Activated CD4-positive, alpha-beta memory T cell treated with anti-CD3 and anti-CD28 coated beads, Interleukin-2, amount 10 ng/mL, durations not matched to agents 7 days and 5 days (primary cell): ENCODE data around the gene PIM1. TPM values are rescaled to one million over a fixed set of nuclear protein-coding genes. Genes with fewer than 3 reads are reported as not detected.

ENCODE experiments used
- CTCF ChIA-PET: fragments of 350-600 bp; sonication (Branson Sonifier 250); formaldehyde crosslinking; loops from one replicate; lab custom pipeline; 2021; ENCODE audit warnings: antibody characterized with exemption, inconsistent platforms; lab: Charles Lee
- POLR2A ChIA-PET: fragments of 350-600 bp; sonication (Branson Sonifier 250); formaldehyde crosslinking; loops from one replicate; lab custom pipeline; 2021; ENCODE audit warnings: antibody characterized with exemption; lab: Charles Lee
- DNase-seq: peaks from one replicate; pipeline ENCODE4 v3.0.0-alpha.2; 2020
- H3K27ac Mint-ChIP-seq: one replicate; pipeline ENCODE4 v1.8.0; 2021; ENCODE audit warnings: mild to moderate bottlenecking, mixed read lengths
- H3K27me3 Mint-ChIP-seq: one replicate; pipeline ENCODE4 v1.8.0; 2021; ENCODE audit warnings: mixed read lengths
- H3K36me3 Mint-ChIP-seq: one replicate; pipeline ENCODE4 v1.8.0; 2021; ENCODE audit warnings: low read depth, mixed read lengths
- H3K4me1 Mint-ChIP-seq: one replicate; pipeline ENCODE4 v1.8.0; 2021; ENCODE audit warnings: mixed read lengths
- H3K4me3 Mint-ChIP-seq: one replicate; pipeline ENCODE4 v1.8.0; 2021; ENCODE audit warnings: mild to moderate bottlenecking, mixed read lengths
- H3K9me3 Mint-ChIP-seq: one replicate; pipeline ENCODE4 v1.8.0; 2021; ENCODE audit warnings: mixed read lengths
- total RNA-seq, 2 experiments: library from RNA; stranded (reverse); gene quantifications; one replicate each; pipeline ENCODE4 v1.2.3, GENCODE V29; 2021

PIM1 gene
- total RNA-seq, 2 experiments from 2014 or later, result 497 to 505 TPM

DNA sequence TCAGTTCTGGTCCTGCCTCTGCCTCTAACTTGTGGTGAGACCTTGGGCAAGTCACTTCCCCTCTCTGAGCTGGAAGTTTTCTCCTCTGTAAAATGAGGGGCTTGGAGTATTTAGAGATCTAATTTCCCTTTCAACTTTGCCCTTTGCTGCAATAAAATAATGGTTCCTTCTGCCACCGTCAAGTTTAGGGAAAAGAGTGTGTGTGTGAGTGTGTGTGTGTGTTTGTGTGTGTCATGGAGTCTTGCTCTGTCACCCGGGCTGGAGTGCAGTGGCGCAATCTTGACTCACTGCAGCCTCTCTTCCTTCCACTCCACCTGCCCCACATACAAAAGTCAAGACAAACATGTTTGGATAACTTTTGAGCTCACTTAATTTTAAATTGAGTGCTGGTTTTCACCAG is 39.2 kb upstream of the PIM1 start:
- no peak overlapping the region for H3K27ac Mint-ChIP-seq
- DNase-seq, result no peak
- no peaks in the 10 kb centered on the region for H3K9me3 Mint-ChIP-seq
- H3K4me1 Mint-ChIP-seq, result peaks cover 40% of the 10 kb centered on the region
- H3K27me3 Mint-ChIP-seq, result no peaks in the 10 kb centered on the region
- no peak overlapping the region for H3K4me3 Mint-ChIP-seq
- ChIA-PET CTCF (interaction anchor here (1.2 to 1.4 kb wide), 3 partner anchors 11 to 101 kb away, joined by 3 to 7 read pairs (median 3); no protein-coding TSS in a partner anchor), POLR2A (interaction anchor here (0.8 to 1.7 kb wide), 5 partner anchors 8 to 43 kb away, joined by 3 to 7 read pairs (median 3); no protein-coding TSS in a partner anchor)
- H3K36me3 Mint-ChIP-seq, result no peaks in the 10 kb centered on the region

DNA sequence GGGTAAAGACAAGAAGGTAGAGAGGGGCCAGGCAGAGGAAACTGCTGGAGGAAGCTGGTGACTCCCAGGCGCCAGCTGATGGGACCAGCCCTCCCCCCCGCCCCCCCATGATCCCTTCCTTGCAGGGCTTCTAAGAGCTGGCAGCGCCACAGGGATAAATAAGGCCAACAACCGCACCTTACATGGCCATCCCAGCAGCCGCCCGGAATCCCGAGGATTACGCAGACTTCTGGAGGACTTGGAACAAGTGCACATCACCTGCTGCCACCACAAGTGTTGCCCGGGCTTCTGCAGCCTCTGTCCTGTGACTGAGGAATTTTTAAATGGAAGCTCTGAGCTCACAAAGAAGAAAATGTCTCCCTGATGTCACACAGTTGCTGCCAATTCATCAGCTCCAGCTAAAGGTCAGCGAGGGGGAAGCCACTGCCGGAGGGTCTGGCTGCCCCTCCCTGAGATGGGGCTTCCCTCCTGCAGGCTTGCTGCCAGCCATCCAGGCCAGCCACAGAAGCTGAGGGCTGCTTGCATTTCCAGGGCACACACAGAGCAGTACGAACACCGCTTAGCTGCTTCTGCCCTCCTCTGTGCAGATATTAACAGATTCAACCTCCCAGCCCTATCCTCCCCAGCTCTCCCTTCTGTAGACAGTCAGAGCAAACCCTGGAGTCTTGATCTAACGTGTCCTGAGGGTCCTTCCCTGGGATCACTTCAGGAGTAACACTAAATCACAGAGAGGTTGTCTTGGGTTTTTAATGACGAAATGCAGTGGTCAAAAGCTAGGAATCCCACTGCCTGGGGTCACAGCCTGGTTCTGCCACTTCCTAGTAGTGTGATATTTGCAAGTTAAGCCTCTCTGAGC is 38.6 kb upstream of the PIM1 start:
- H3K9me3 Mint-ChIP-seq, result no peaks in the 10 kb centered on the region
- no peaks in the 10 kb centered on the region for H3K27me3 Mint-ChIP-seq
- H3K4me1 Mint-ChIP-seq, result peaks cover 44% of the 10 kb centered on the region
- no peak overlapping the region for H3K4me3 Mint-ChIP-seq
- DNase-seq, result no peak
- ChIA-PET POLR2A (interaction anchor here (0.6 to 1.7 kb wide), 6 partner anchors 8 to 61 kb away, joined by 3 to 7 read pairs (median 4); no protein-coding TSS in a partner anchor), CTCF (interaction anchor here (1.2 kb wide), 1 partner anchor 11 kb away, joined by 3 read pairs; no protein-coding TSS in a partner anchor)
- H3K27ac Mint-ChIP-seq, result no peak overlapping the region
- no peaks in the 10 kb centered on the region for H3K36me3 Mint-ChIP-seq

DNA sequence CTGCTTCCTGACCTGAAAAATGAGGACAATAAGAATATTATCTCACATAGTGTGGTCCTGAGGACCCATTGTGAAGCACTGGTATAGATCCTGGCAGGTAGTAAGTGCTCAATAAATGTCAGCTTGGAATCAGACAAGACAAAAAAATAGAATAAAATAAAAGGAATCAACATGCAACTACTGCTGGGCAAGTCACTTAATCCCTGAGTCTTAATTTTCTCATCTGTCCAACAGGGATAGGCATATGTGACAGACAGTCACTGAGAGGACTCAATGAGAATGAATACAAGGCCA is 38.0 kb upstream of the PIM1 start:
- Mint-ChIP-seq H3K36me3 (no peaks in the 10 kb centered on the region), H3K27ac (no peak overlapping the region), H3K4me1 (peaks cover 50% of the 10 kb centered on the region), H3K9me3 (no peaks in the 10 kb centered on the region), H3K27me3 (no peaks in the 10 kb centered on the region), H3K4me3 (no peak overlapping the region)
- ChIA-PET POLR2A (interaction anchor here (0.6 to 1.7 kb wide), 4 partner anchors 10 to 61 kb away, joined by 3 to 7 read pairs (median 4); no protein-coding TSS in a partner anchor), CTCF (no interaction called here)
- no peak for DNase-seq

DNA sequence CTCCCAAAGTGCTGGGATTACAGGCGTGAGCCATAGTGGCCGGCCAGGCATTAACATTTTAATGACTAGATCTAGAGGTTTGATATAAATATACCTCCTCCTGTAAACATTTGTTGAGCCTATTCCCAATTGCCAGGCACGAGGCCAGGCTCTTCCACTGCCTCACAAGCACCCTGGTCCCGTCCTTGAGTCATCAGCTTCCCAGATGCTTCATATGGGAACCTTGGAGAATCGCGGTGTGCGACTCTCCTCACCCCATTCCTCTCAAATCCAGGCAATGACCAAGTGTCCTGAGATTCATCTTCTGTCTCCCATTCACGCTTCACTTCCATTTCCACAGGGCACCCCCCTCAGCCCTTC is 35.9 kb upstream of the PIM1 start:
- Mint-ChIP-seq H3K4me3 (no peak overlapping the region), H3K27ac (peak overlapping the region; percentile 89), H3K27me3 (no peaks in the 10 kb centered on the region), H3K4me1 (peaks cover 66% of the 10 kb centered on the region), H3K36me3 (no peaks in the 10 kb centered on the region), H3K9me3 (no peaks in the 10 kb centered on the region)
- POLR2A ChIA-PET, result interaction anchor here (1.0 to 6.6 kb wide), 11 partner anchors 23 to 114 kb away, joined by 3 to 90 read pairs (median 3); partner anchors contain the start of gene PIM1
- CTCF ChIA-PET, result interaction anchor here (0.8 to 5.8 kb wide), 3 partner anchors 24 to 83 kb away, joined by 3 to 17 read pairs (median 4); no protein-coding TSS in a partner anchor
- DNase-seq, result no peak

DNA sequence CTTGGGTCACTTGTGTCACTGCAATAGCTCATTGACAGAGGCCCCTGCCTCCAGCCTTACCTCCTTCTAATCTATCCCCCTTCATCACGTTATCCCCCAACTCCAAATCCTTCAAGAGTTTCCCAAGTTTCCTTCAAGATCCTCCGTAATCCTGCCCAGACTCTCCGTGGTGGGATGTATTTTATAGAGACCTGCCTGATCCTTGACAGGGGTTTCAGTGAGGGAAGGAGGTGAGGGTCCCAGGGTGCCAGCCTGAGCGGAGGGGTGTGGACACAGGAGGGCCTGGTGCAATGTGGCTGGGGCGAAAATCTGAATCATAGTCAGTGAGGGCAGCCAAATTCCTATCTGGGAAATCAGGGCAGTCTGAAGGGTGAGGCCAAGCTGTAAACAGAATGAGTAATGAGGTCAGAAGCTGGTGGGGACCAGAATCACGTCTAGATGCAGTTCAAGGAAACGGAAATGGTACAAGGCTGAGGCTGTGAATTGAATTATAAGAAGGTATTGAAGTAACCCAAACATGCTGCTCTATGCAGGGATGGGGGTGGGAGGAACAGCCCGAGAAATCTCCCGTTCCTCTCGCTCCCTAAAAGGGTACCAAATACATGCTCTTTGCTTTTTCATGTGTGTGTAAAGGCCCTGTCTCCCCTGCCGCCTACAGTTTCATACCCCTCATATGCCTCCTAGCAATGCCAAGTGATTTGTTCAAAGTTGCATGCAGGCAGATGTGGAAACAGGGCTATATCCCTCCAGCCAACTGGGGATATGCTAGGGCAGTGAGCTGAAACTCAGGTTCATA is 35.4 kb upstream of the PIM1 start:
- Mint-ChIP-seq H3K27me3 (no peaks in the 10 kb centered on the region), H3K36me3 (no peaks in the 10 kb centered on the region), H3K27ac (peak overlapping the region; percentile 89), H3K4me3 (peak overlapping the region; percentile 46), H3K9me3 (no peaks in the 10 kb centered on the region), H3K4me1 (peaks cover 66% of the 10 kb centered on the region)
- ChIA-PET CTCF (interaction anchor here (0.8 to 5.8 kb wide), 5 partner anchors 25 to 113 kb away, joined by 3 to 17 read pairs (median 4); no protein-coding TSS in a partner anchor), POLR2A (interaction anchor here (1.0 to 6.6 kb wide), 11 partner anchors 24 to 115 kb away, joined by 3 to 90 read pairs (median 3); partner anchors contain the start of gene PIM1)
- DNase-seq, result peak; percentile 52

DNA sequence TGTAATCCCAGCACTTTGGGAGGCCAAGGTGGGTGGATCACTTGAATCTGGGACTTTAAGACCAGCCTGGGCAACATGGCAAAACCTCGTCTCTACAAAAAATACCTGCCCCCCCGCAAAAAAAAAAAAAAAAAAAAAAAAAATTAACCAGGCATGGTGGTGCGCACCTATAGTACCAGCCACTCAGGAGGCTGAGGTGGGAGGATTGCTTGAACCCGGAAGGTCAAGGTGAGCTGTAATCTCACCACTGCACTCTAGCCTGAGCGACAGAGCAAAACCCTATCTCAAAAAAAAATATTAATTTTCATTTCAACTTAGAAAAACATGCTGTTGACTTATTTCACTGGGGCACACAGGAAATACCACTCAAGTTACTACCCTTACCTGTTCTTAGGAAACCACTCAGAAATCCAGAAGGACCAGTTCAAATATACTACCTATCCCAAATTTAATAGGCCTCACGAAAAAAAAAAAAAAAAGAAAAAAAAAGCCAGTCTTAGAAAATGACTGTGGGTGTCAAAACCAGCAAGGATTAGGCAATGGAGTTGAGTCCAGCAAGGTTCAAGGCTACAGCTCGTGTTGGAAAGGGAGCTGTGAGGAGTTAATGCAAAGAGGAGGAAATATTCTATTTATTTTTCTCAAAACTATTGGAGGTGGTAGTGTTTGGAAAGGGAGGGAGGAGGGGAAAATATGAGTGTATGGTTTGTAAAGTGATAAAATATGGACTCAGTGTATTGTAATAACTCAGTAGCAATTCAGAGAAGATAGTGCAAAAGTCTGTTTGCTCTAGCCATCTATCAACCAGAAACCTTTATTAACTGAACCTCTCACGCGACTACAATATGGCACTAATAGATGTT is 33.9 kb upstream of the PIM1 start:
- ChIA-PET POLR2A (interaction anchor here (0.6 to 6.6 kb wide), 8 partner anchors 25 to 118 kb away, joined by 3 to 90 read pairs (median 6); partner anchors contain the start of gene PIM1), CTCF (interaction anchor here (0.6 to 5.8 kb wide), 8 partner anchors 28 to 224 kb away, joined by 3 to 17 read pairs (median 4); no protein-coding TSS in a partner anchor)
- no peak overlapping the region for H3K4me3 Mint-ChIP-seq
- peaks cover 57% of the 10 kb centered on the region for H3K4me1 Mint-ChIP-seq
- no peaks in the 10 kb centered on the region for H3K36me3 Mint-ChIP-seq
- H3K27ac Mint-ChIP-seq, result peak overlapping the region; percentile 30
- no peaks in the 10 kb centered on the region for H3K9me3 Mint-ChIP-seq
- no peaks in the 10 kb centered on the region for H3K27me3 Mint-ChIP-seq
- no peak for DNase-seq

DNA sequence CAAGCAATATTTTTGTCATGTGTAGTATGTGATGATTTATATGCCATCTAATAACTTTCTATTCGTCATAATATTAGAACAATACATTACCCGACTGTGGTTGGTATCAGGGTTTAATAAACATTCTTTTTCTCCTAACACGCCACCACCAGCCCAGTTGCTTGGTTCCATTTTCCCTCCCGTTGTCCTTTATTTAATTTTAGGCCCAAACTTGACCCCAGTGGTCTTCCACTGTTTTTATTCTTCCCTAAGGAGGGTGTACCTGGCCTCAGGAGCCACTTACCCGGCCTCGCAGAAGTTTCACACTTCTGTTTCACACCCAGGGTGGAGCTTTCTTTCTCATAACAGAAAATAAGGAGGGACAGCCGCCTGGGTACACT is 33.1 kb upstream of the PIM1 start:
- POLR2A ChIA-PET, result interaction anchor here (0.6 to 6.6 kb wide), 7 partner anchors 22 to 118 kb away, joined by 3 to 90 read pairs (median 5); partner anchors contain the start of gene PIM1
- peak overlapping the region; percentile 72 for H3K27ac Mint-ChIP-seq

DNA sequence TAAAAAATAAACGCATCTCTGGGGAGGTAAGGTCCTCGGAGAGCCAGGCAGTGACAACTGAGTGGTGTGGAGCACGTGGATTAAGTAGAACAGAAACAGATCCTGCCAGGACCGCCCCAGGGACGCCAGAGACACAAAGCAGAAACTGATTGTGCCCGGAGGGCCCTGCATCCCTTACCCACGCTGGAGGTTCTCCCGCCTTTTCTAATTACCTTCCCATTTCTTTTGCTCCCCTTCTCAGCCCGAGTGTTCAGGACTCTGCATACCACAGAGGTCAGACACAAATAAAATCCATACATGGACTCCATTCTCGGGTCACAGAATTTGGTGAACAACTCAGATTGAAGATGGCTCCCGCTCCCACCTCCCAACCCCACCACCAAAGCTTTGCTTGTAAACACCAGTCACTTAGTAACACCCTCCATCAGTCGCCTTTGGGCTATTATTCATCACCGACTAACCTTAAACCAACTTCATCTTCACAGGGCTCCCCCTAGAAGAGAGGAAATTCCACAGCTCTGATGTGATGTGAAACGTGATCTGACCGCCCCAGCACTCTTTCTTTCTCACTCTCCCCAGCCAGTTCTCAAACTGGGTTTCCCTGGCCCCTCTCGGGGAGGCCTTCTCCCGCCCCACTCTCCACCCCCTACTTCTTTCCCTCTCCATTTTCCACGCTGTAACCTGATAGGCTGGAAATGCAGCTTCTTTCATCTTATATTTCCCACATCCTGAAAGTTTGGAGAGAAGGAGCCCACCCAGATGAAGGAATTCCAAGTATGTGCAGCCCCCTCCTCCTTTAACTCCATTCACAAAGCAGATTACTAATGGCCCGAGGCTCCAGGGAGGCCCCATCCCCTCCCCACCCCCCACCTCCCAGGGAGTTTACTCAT is 32.5 kb upstream of the PIM1 start:
- Mint-ChIP-seq H3K36me3 (no peaks in the 10 kb centered on the region), H3K4me3 (peak overlapping the region; percentile 51), H3K27ac (peak overlapping the region; percentile 72), H3K4me1 (peaks cover 61% of the 10 kb centered on the region), H3K27me3 (no peaks in the 10 kb centered on the region), H3K9me3 (no peaks in the 10 kb centered on the region)
- peak; percentile 37 for DNase-seq
- ChIA-PET POLR2A (interaction anchor here (1.0 to 6.6 kb wide), 5 partner anchors 23 to 86 kb away, joined by 3 to 90 read pairs (median 5); partner anchors contain the start of gene PIM1), CTCF (interaction anchor here (0.6 to 5.8 kb wide), 4 partner anchors 34 to 119 kb away, joined by 3 to 17 read pairs (median 4); no protein-coding TSS in a partner anchor)

More for the DNA sequence above, 33.1 kb upstream of the PIM1 start:
- H3K9me3 Mint-ChIP-seq, result no peaks in the 10 kb centered on the region
- no peaks in the 10 kb centered on the region for H3K36me3 Mint-ChIP-seq
- H3K4me1 Mint-ChIP-seq, result peaks cover 59% of the 10 kb centered on the region
- CTCF ChIA-PET, result interaction anchor here (0.6 to 5.8 kb wide), 5 partner anchors 27 to 119 kb away, joined by 3 to 17 read pairs (median 4); no protein-coding TSS in a partner anchor
- peak overlapping the region; percentile 51 for H3K4me3 Mint-ChIP-seq
- H3K27me3 Mint-ChIP-seq, result no peaks in the 10 kb centered on the region
- no peak for DNase-seq

DNA sequence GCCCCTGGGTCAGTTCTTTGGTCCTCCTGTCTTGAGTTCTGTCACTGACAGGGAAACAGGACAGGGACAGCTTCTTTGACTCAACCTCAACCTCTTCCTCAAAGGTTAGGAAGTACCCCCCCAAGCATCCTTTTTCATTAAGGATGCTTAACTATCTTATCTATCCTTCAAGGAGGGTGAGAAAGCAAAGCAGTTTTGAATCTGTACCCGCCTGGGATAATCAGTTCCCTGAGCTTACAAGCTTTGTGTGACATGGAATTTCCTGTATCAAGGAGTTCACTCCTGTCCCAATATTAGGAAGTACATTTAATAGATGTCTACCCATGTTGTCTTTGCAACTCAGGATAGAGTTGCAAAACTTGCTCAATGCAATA is 31.1 kb upstream of the PIM1 start:
- Mint-ChIP-seq H3K9me3 (no peaks in the 10 kb centered on the region), H3K27me3 (no peaks in the 10 kb centered on the region), H3K36me3 (no peaks in the 10 kb centered on the region), H3K4me1 (peaks cover 64% of the 10 kb centered on the region), H3K27ac (no peak overlapping the region), H3K4me3 (no peak overlapping the region)
- DNase-seq, result no peak
- ChIA-PET POLR2A (interaction anchor here (0.9 to 6.6 kb wide), 2 partner anchors 8 to 32 kb away, joined by 3 to 90 read pairs; partner anchors contain the start of gene PIM1), CTCF (interaction anchor here (5.8 kb wide), 1 partner anchor 88 kb away, joined by 17 read pairs; no protein-coding TSS in a partner anchor)

DNA sequence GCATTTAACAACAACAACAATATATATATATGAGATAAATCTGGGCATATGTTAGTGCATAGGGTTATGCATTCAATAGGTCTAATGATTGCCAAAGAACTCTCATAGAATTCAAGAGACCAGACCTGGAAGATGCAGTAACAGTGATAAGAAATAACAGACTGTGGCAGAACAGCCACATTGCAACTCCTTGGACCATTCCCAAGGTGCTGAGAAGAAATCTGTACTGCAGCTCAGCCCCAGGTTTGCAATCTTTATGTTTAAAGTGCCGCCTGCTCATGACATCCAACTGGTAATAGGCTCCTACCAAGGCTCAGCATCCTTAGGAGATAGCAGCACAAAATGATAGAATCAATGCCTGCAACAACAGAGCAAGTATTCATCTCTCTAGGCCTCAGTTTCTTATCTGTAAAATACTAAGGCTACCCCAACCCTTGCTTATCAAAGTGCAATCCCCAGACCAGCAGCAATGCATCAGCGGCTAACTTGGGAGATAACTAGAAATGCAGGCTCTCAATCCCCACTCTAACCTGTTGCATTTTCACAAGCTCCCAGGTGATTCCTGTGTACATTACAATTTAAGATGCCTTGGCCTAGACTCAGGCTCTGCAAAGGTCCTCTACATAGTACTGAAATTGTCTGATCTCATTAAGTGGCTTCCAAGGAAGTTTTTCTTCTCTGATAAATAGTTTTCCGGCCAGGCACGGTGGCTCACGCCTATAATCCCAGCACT is 30.6 kb upstream of the PIM1 start:
- H3K27me3 Mint-ChIP-seq, result no peaks in the 10 kb centered on the region
- H3K9me3 Mint-ChIP-seq, result no peaks in the 10 kb centered on the region
- no peak overlapping the region for H3K4me3 Mint-ChIP-seq
- no peaks in the 10 kb centered on the region for H3K36me3 Mint-ChIP-seq
- ChIA-PET CTCF (interaction anchor here (0.7 kb wide), 1 partner anchor 47 kb away, joined by 3 read pairs; no protein-coding TSS in a partner anchor), POLR2A (interaction anchor here (0.6 to 6.6 kb wide), 3 partner anchors 9 to 159 kb away, joined by 3 to 90 read pairs (median 3); partner anchors contain the start of gene PIM1)
- peaks cover 59% of the 10 kb centered on the region for H3K4me1 Mint-ChIP-seq
- H3K27ac Mint-ChIP-seq, result no peak overlapping the region
- no peak for DNase-seq
